Keratinocyte (primary cell): ENCODE measurements around the gene DSCAM.

ENCODE experiments used
- EZH2 ChIP-seq: IDR thresholded peaks from one replicate; pipeline ENCODE4 v1.6.1; 2012; ENCODE audit warnings: inconsistent platforms, mild to moderate bottlenecking, low read length, moderate library complexity
- TF ChIP-seq, protein P1 (sequence below), 3 experiments: IDR thresholded peaks in 1 of 3; conservative IDR thresholded peaks in 1 of 3; optimal IDR thresholded peaks in 1 of 3; 2 replicates in 2 of 3; 3 replicates in 1 of 3; pipeline versions ENCODE3 to v1.5.1; 2011; ENCODE audit warnings: low read length in 3 of 3, mild to moderate bottlenecking in 3 of 3, moderate library complexity in 2 of 3, control low read depth in 1 of 3, inconsistent platforms in 1 of 3; ENCODE audit not compliant: insufficient read depth in 2 of 3; ENCODE audit errors: extremely low read depth in 1 of 3

GRCh38 chr21:40056031-40056430 is 790.9 kb downstream of the DSCAM start:
- TF ChIP-seq, protein P1, sequence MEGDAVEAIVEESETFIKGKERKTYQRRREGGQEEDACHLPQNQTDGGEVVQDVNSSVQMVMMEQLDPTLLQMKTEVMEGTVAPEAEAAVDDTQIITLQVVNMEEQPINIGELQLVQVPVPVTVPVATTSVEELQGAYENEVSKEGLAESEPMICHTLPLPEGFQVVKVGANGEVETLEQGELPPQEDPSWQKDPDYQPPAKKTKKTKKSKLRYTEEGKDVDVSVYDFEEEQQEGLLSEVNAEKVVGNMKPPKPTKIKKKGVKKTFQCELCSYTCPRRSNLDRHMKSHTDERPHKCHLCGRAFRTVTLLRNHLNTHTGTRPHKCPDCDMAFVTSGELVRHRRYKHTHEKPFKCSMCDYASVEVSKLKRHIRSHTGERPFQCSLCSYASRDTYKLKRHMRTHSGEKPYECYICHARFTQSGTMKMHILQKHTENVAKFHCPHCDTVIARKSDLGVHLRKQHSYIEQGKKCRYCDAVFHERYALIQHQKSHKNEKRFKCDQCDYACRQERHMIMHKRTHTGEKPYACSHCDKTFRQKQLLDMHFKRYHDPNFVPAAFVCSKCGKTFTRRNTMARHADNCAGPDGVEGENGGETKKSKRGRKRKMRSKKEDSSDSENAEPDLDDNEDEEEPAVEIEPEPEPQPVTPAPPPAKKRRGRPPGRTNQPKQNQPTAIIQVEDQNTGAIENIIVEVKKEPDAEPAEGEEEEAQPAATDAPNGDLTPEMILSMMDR (optimal IDR thresholded peaks at IDR 0.05 in 1 of 3, IDR thresholded peaks at IDR 0.05 in 1 of 3, conservative IDR thresholded peaks at IDR 0.05 in 1 of 3; ENCODE audit: extremely low read depth in 1 of 3, insufficient read depth in 2 of 3, low read length in 3 of 3): no peak
- TF ChIP-seq EZH2: no peak
